OCI-LY3 (cell line): ENCODE results near the gene PLGLB2.
"Not testable (repeated sequence)": the region's sequence is repeated elsewhere in the genome, so short reads cannot be mapped to it uniquely, and the experiment has no call there.

ENCODE experiments used
- H2AFZ ChIP-seq: fragments of 200-600, 300-600 bp; shearing (Covaris generic); 2 replicates; pipeline ENCODE4 v1.6.0; 2014; ENCODE audit warnings: antibody characterized with exemption, low read depth, low read length
- H3K27ac ChIP-seq: fragments of 200-600, 300-600 bp; sonication (generic); 2 replicates; pipeline ENCODE4 v1.5.1; 2014; ENCODE audit warnings: mild to moderate bottlenecking, low read length, moderate library complexity, mixed read lengths
- H3K27me3 ChIP-seq: fragments of 200-600, 300-600 bp; sonication (generic); 2 replicates; pipeline ENCODE4 v1.6.1; 2014; ENCODE audit warnings: low read depth, low read length, mixed read lengths
- H3K36me3 ChIP-seq: fragments of 200-600, 300-600 bp; sonication (generic); replicated peaks from 2 replicates; pipeline ENCODE3; 2014; ENCODE audit warnings: low read depth, low read length, mixed read lengths
- H3K4me1 ChIP-seq: fragments of 300-600, 200-600 bp; sonication (generic); 2 replicates; pipeline ENCODE4 v1.6.1; 2014; ENCODE audit warnings: low read length, mixed read lengths
- H3K4me2 ChIP-seq: fragments of 200-600, 300-600 bp; sonication (generic); 2 replicates; pipeline ENCODE4 v1.6.1; 2014; ENCODE audit warnings: low read length, mixed read lengths
- H3K4me3 ChIP-seq: fragments of 300-600, 200-600 bp; sonication (generic); 2 replicates; pipeline ENCODE4 v1.5.1; 2014; ENCODE audit warnings: antibody characterized with exemption, mild to moderate bottlenecking, low read length, moderate library complexity
- H3K79me2 ChIP-seq: fragments of 300-600, 200-600 bp; shearing (Covaris generic); 2 replicates; pipeline ENCODE4 v1.6.1; 2014; ENCODE audit warnings: mild to moderate bottlenecking, low read length, mixed read lengths
- H3K9ac ChIP-seq: fragments of 300-600, 200-600 bp; shearing (Covaris generic); 2 replicates; pipeline ENCODE4 v1.6.0; 2014; ENCODE audit warnings: mild to moderate bottlenecking, low read length, moderate library complexity
- H3K9me3 ChIP-seq: fragments of 200-600, 300-600 bp; shearing (Covaris generic); 2 replicates; pipeline ENCODE4 v1.6.1; 2014; ENCODE audit warnings: low read length, mixed read lengths; ENCODE audit not compliant: insufficient read depth
- H4K20me1 ChIP-seq: fragments of 200-600, 300-600 bp; sonication (generic); 2 replicates; pipeline ENCODE4 v1.6.1; 2016; ENCODE audit warnings: low read length, mixed read lengths; ENCODE audit not compliant: insufficient read depth

Gene PLGLB2

DNA sequence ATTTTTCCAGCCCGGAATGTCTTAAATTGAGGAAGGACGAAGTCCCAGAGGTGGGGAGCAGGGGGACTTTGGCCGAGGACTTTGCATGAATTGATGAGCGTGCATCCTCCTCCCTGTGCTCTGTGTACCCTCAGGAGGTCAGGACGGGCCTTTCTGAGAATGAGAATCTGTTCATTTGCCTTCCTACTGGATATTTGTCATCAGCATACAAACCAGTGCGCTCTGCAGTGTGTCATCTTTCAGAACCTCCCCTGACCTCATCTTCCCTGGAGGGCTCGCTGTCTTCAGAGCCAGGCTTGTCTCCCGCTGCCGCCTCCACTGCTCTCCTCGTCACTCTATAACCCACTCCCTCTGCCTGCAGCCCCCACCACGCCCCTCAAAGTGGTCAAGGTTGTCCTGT is 2.7 kb downstream of the PLGLB2 start:
- H3K36me3 ChIP-seq, H3K4me3 ChIP-seq, H3K4me2 ChIP-seq, H3K79me2 ChIP-seq, H3K9ac ChIP-seq, H4K20me1 ChIP-seq, H3K27me3 ChIP-seq, H3K9me3 ChIP-seq, H3K27ac ChIP-seq, H3K4me1 ChIP-seq, H2AFZ ChIP-seq: not testable (repeated sequence)

DNA sequence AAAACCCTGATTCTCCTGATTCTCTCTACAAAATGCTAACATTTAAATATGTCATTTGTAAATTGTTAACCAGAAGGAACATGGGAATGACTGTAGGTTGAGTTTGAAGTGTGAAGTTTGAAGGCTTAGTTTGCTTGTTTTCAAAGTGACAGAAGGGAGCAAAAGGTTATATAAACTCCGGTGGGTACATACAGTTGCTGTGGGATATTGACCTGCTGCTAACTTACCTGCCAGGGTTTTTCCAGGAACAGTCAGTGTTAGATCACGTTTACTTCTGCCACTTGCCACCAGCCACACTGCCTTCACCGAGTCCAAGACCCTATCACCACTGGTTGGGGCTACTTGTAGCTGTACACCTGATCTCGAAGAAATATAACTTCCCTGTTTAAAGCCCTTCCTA is 6.9 kb downstream of the PLGLB2 start:
- not testable (repeated sequence) for H4K20me1 ChIP-seq, H3K27me3 ChIP-seq, H3K4me1 ChIP-seq, H3K36me3 ChIP-seq, H2AFZ ChIP-seq, H3K79me2 ChIP-seq, H3K27ac ChIP-seq, H3K9me3 ChIP-seq, H3K9ac ChIP-seq, H3K4me2 ChIP-seq, H3K4me3 ChIP-seq
